Osteoblast (primary cell): ENCODE results near the gene SPECC1. TPM values are rescaled to one million over a fixed set of nuclear protein-coding genes. Genes with fewer than 3 reads are reported as not detected.

Source experiments
- DNase-seq: peaks from one replicate; pipeline ENCODE4 v3.0.0; 2011; ENCODE audit warnings: low spot score, mixed read lengths; ENCODE audit not compliant: insufficient read length; ENCODE audit errors: missing footprints
- H2AFZ ChIP-seq: 2 replicates; pipeline ENCODE4 v1.6.0; 2011; ENCODE audit warnings: mild to moderate bottlenecking, low read length
- H3K27ac ChIP-seq: 2 replicates; pipeline ENCODE4 v1.5.1; 2011; ENCODE audit warnings: mild to moderate bottlenecking, low read depth, low read length, moderate library complexity
- H3K27me3 ChIP-seq: 2 replicates; pipeline ENCODE4 v1.6.0; 2012; ENCODE audit warnings: mild to moderate bottlenecking, control low read depth, inconsistent platforms, low read length, moderate library complexity; ENCODE audit not compliant: insufficient read depth
- H3K36me3 ChIP-seq: 2 replicates; pipeline ENCODE4 v1.5.1; 2011; ENCODE audit warnings: mild to moderate bottlenecking, low read length, control low read depth, moderate library complexity; ENCODE audit not compliant: insufficient read depth
- H3K4me1 ChIP-seq: 2 replicates; pipeline ENCODE4 v1.5.1; 2011; ENCODE audit warnings: mild to moderate bottlenecking, low read length, control low read depth, moderate library complexity; ENCODE audit not compliant: insufficient read depth
- H3K4me2 ChIP-seq: 2 replicates; pipeline ENCODE4 v1.6.0; 2011; ENCODE audit warnings: mild to moderate bottlenecking, low read length; ENCODE audit not compliant: insufficient read depth
- H3K4me3 ChIP-seq: fragments of 200-600 bp; sonication (generic); 3 replicates; pipeline ENCODE4 v1.5.1; 2012; ENCODE audit warnings: mild to moderate bottlenecking, low read length, inconsistent platforms; ENCODE audit not compliant: insufficient read depth
- H3K79me2 ChIP-seq: 2 replicates; pipeline ENCODE4 v1.6.0; 2012; ENCODE audit warnings: mild to moderate bottlenecking, low read length, control low read depth, inconsistent platforms; ENCODE audit not compliant: insufficient read depth
- H3K9me3 ChIP-seq: 2 replicates; pipeline ENCODE4 v1.5.1; 2011; ENCODE audit warnings: low read depth, low read length, control low read depth
- H4K20me1 ChIP-seq: 2 replicates; pipeline ENCODE4 v1.6.0; 2012; ENCODE audit warnings: mild to moderate bottlenecking, low read length, control low read depth; ENCODE audit not compliant: insufficient read depth
- total RNA-seq: library from RNA; depleted of rRNA; stranded (reverse); fragments of >200 nt; gene quantifications from 2 replicates; pipeline ENCODE4 v1.2.3, GENCODE V29; 2012
- TF ChIP-seq, protein P1 (sequence below): IDR thresholded peaks from 2 replicates; pipeline ENCODE4 v1.5.1; 2011; ENCODE audit warnings: mild to moderate bottlenecking, low read depth, low read length, moderate library complexity; ENCODE audit errors: extremely low read depth

The SPECC1 gene
- total RNA-seq, 1 donor, result 155 TPM

DNA sequence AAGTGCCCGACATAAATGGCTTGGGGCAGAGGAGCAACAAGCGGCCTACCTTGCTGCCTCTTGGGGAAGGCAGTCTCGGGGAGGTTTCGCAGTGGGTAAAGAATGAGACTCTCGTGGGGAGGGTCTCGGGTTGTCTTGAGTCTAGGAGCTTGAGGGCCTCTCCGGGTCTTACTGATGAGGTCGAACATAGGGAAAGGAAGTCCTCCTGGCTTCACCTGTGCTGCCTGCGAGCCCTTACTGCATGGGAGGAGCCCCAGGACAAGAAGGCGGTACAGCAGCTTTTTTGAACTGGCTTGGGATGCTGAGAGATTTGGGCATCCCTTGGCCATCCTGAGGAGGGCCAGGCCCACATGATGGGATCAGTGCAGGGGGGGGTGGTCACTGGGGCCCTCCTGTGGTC is 71.4 kb downstream of the SPECC1 start:
- DNase-seq, result no peak
- Histone ChIP-seq H3K36me3 (no peaks in the 10 kb centered on the region), H4K20me1 (no peaks in the 10 kb centered on the region), H3K4me3 (no peak overlapping the region), H3K27me3 (no peaks in the 10 kb centered on the region), H3K79me2 (no peaks in the 10 kb centered on the region), H3K9me3 (no peaks in the 10 kb centered on the region), H3K4me1 (peaks cover 13% of the 10 kb centered on the region), H3K4me2 (no peak overlapping the region), H2AFZ (no peak overlapping the region), H3K27ac (no peak overlapping the region)
- TF ChIP-seq, protein P1, sequence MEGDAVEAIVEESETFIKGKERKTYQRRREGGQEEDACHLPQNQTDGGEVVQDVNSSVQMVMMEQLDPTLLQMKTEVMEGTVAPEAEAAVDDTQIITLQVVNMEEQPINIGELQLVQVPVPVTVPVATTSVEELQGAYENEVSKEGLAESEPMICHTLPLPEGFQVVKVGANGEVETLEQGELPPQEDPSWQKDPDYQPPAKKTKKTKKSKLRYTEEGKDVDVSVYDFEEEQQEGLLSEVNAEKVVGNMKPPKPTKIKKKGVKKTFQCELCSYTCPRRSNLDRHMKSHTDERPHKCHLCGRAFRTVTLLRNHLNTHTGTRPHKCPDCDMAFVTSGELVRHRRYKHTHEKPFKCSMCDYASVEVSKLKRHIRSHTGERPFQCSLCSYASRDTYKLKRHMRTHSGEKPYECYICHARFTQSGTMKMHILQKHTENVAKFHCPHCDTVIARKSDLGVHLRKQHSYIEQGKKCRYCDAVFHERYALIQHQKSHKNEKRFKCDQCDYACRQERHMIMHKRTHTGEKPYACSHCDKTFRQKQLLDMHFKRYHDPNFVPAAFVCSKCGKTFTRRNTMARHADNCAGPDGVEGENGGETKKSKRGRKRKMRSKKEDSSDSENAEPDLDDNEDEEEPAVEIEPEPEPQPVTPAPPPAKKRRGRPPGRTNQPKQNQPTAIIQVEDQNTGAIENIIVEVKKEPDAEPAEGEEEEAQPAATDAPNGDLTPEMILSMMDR, result no peak

DNA sequence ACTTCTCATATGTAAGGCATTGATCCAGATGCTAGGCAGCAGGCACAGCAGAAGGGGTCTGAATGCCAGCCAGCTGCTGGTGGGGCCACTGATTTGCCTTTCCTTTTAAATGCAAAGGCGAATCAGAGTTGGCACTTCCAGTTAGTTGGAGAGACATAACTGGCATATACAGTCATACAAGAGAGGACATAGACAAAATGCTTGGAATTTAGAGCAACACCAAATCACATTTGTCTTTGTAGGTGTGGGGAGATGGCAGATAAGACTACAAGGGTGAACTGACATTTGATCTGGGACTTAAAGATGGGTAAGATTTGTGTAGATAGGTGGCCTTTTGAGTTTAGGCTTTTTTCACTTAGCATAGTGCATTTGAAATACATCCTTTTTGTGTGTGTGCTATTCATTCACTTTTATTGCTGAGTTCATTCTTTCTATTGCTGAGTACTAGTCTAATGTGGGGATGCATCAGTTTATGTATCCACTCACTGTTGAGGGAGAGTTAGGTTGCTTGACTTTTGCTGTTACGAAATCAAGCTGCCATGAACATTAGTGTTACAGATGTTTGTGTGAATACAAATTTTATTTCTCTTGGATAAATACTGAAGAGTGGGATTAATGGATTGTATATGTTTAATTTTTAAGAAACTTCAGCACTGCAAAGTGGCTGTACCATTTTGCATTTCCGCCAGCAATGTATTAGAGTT is 74.1 kb downstream of the SPECC1 start:
- H2AFZ ChIP-seq, result no peak overlapping the region
- H3K79me2 ChIP-seq, result no peaks in the 10 kb centered on the region
- no peaks in the 10 kb centered on the region for H4K20me1 ChIP-seq
- H3K4me3 ChIP-seq, result no peak overlapping the region
- H3K4me1 ChIP-seq, result peaks cover 9% of the 10 kb centered on the region
- no peak overlapping the region for H3K27ac ChIP-seq
- TF ChIP-seq, protein P1, result no peak
- no peaks in the 10 kb centered on the region for H3K9me3 ChIP-seq
- H3K27me3 ChIP-seq, result no peaks in the 10 kb centered on the region
- H3K4me2 ChIP-seq, result no peak overlapping the region
- no peaks in the 10 kb centered on the region for H3K36me3 ChIP-seq
- DNase-seq, result no peak

DNA sequence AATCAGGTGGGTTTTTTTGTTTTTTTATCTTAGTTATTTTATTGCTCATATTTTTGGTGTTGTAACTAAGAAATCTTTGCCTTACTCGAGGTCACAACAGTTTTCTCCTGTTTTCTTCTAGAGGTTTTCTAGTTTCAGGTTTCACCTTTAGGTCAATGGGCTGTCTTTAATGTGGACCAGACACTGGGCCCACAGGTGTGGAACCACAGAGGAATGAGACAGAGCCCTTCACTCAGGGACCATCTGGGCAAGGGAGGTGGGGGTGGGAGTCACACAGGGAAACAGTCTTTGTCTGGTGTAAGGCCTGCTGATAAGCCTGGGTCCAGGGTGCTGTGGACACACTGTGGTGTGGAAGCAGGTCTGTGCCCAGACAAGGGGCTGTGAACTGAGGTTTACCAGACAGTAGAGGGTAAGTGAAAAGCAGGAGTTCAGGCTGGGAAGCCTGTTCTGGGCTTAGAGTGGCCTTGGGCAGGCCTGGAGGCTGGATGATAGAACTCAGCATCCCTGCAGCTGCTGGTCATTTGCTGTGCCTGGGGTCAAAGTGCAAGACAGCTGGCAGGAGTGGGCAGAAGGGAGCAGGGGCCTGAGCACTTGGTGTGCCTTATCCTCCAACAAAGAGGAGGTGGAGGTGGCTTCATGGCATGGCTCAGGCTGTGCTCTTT is 75.6 kb downstream of the SPECC1 start:
- Histone ChIP-seq H3K27me3 (no peaks in the 10 kb centered on the region), H3K9me3 (no peaks in the 10 kb centered on the region), H3K79me2 (no peaks in the 10 kb centered on the region), H3K4me2 (no peak overlapping the region), H3K4me3 (no peak overlapping the region), H3K36me3 (no peaks in the 10 kb centered on the region), H3K27ac (no peak overlapping the region), H3K4me1 (peaks cover 9% of the 10 kb centered on the region), H2AFZ (no peak overlapping the region), H4K20me1 (no peaks in the 10 kb centered on the region)
- DNase-seq, result peak; percentile 25
- TF ChIP-seq, protein P1, result no peak

DNA sequence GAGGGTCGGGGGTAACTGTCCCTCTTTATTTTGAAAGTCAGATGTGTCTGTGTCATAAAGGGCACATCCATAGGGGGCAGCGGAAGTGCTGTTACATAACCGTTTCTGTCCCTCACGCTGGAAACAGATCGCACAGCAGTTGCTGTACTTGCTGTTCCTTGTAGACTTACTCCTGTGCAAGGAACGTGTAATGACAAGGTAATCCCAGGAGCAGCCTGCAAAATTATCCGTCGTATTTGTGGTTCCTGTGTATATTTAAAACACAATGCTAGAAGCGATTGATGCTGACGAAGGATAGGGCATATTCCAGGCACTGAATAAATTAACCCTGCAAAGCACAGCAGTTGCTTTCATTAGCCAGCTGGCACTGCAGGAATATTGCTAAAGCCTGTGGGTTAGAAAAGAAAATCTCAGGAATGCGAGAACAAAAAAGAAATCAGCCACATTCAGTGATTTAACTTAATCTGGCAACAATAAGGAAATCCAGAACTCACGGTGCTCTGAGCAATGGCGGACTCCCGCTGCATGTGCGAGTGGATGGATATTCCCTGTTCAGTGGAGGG is 76.2 kb downstream of the SPECC1 start:
- Histone ChIP-seq H3K4me3 (no peak overlapping the region), H3K27me3 (no peaks in the 10 kb centered on the region), H3K27ac (no peak overlapping the region), H2AFZ (peak overlapping the region; percentile 19), H3K4me1 (peaks cover 9% of the 10 kb centered on the region), H3K4me2 (no peak overlapping the region), H3K79me2 (no peaks in the 10 kb centered on the region), H4K20me1 (no peaks in the 10 kb centered on the region), H3K36me3 (no peaks in the 10 kb centered on the region), H3K9me3 (no peaks in the 10 kb centered on the region)
- peak; percentile 69 for DNase-seq
- TF ChIP-seq, protein P1, result no peak
